ENCODE measurements around the gene ROS1. TPM values are rescaled to one million over a fixed set of nuclear protein-coding genes. Genes with fewer than 3 reads are reported as not detected.

Gene ROS1
- total and polyA plus RNA-seq, 10 of the 15 experiments (the other 5 are each of a cell fraction or from before 2014, with no cell fraction given), result under 0.01 to 0.07 (median 0.03) TPM; not detected in 5

GRCh38 chr6:117309611-117310010, 116.1 kb downstream of the ROS1 start:
- ChIA-PET CTCF (no interaction called here), POLR2A (no interaction called here), RAD21 (ENCODE audit: unreplicated experiment) (no interaction called here), SMC1A (ENCODE audit: uncharacterized antibody, unreplicated experiment) (no interaction called here)
- Histone ChIP-seq H3K9me3 (replicated peaks; ENCODE audit: control insufficient read depth, insufficient read depth, low read length) (no peaks in the 10 kb centered on the region), H4K20me1 (ENCODE audit: control insufficient read depth, insufficient read depth) (no peaks in the 10 kb centered on the region; the same call in 1 of the 2 replicates), H3K36me3 (ENCODE audit: control insufficient read depth in 2 of 2, insufficient read depth in 2 of 2, low read length in 1 of 2) (no peaks in the 10 kb centered on the region), H3K27ac (ENCODE audit: control insufficient read depth, insufficient read depth) (no peak overlapping the region), H3K79me2 (ENCODE audit: control insufficient read depth, insufficient read depth, low read length) (no peaks in the 10 kb centered on the region), H3K9ac (ENCODE audit: control insufficient read depth, insufficient read depth, low read length) (no peak overlapping the region), H3K27me3 (replicated peaks in 1 of 2; ENCODE audit: control insufficient read depth in 2 of 2, insufficient read depth in 2 of 2, low read length in 1 of 2) (no peaks in the 10 kb centered on the region), H3K4me2 (ENCODE audit: control insufficient read depth, insufficient read depth) (no peak overlapping the region), H3K4me3 (no peak overlapping the region), H3K4me1 (ENCODE audit: control insufficient read depth, insufficient read depth, low read length) (no peaks in the 10 kb centered on the region), H2AFZ (ENCODE audit: control insufficient read depth, low read depth, low read length) (no peak overlapping the region)
- DNase-seq (ENCODE audit: low read depth, low spot score) (no peak), FAIRE-seq (no peak), ATAC-seq (no peak)
- in situ Hi-C loops (cut with MboI) (loop anchor here (10.0 kb wide), 1 partner anchor 335 kb away; no protein-coding TSS in a partner anchor), intact Hi-C loops (cut with micrococcal nuclease; ENCODE audit: unreplicated experiment) (no loop called here)
- no TSS peak for BruUV-seq (replicated peaks)
- TF ChIP-seq NFIC (IDR thresholded peaks at IDR 0.05; ENCODE audit: low read depth, low read length) (no peak), SMAD5 (IDR thresholded peaks at IDR 0.05; ENCODE audit: low read depth) (no peak), CEBPB (IDR thresholded peaks at IDR 0.05; ENCODE audit: borderline replicate concordance in 1 of 2, low read depth in 2 of 2, low read length in 2 of 2) (no peak), MEF2B (IDR thresholded peaks at IDR 0.05; ENCODE audit: partially characterized antibody, poor library complexity, severe bottlenecking) (no peak), CBX3 (IDR thresholded peaks at IDR 0.05; ENCODE audit: borderline replicate concordance, low read depth) (no peak), TCF3 (IDR thresholded peaks at IDR 0.05; ENCODE audit: borderline replicate concordance, insufficient read depth, low read depth, low read length) (no peak)

GRCh38 chr6:117309069-117309468, 116.7 kb downstream of the ROS1 start:
- ChIA-PET POLR2A (no interaction called here), CTCF (no interaction called here), RAD21 (ENCODE audit: unreplicated experiment) (no interaction called here), SMC1A (ENCODE audit: uncharacterized antibody, unreplicated experiment) (no interaction called here)
- no peak overlapping the region for H3K4me3 ChIP-seq
- H4K20me1 ChIP-seq (ENCODE audit: control insufficient read depth, insufficient read depth), result no peaks in the 10 kb centered on the region; the same call in 1 of the 2 replicates
- no peaks in the 10 kb centered on the region for H3K79me2 ChIP-seq (ENCODE audit: control insufficient read depth, insufficient read depth, low read length)
- no peak for ATAC-seq
- in situ Hi-C loops (cut with MboI) (no loop called here), intact Hi-C loops (cut with micrococcal nuclease; ENCODE audit: unreplicated experiment) (no loop called here)
- no peaks in the 10 kb centered on the region for H3K27me3 ChIP-seq (replicated peaks in 1 of 2; ENCODE audit: control insufficient read depth in 2 of 2, insufficient read depth in 2 of 2, low read length in 1 of 2)
- H3K4me2 ChIP-seq (ENCODE audit: control insufficient read depth, insufficient read depth), result no peak overlapping the region
- H3K4me1 ChIP-seq (ENCODE audit: control insufficient read depth, insufficient read depth, low read length), result no peaks in the 10 kb centered on the region
- H3K36me3 ChIP-seq (ENCODE audit: control insufficient read depth in 2 of 2, insufficient read depth in 2 of 2, low read length in 1 of 2), result no peaks in the 10 kb centered on the region
- BruUV-seq (replicated peaks), result no TSS peak
- no peaks in the 10 kb centered on the region for H3K9me3 ChIP-seq (replicated peaks; ENCODE audit: control insufficient read depth, insufficient read depth, low read length)
- no peak for DNase-seq (ENCODE audit: low read depth, low spot score)
- WGBS (ENCODE audit: insufficient coverage, insufficient replicate concordance, low lambda C conversion rate, missing lambda C conversion rate), result 12% methylated on average over 3 of the region's 3 CpGs
- FAIRE-seq, result no peak
- no peak overlapping the region for H3K27ac ChIP-seq (ENCODE audit: control insufficient read depth, insufficient read depth)
- H2AFZ ChIP-seq (ENCODE audit: control insufficient read depth, low read depth, low read length), result no peak overlapping the region
- no peak overlapping the region for H3K9ac ChIP-seq (ENCODE audit: control insufficient read depth, insufficient read depth, low read length)
- no peak for TF ChIP-seq BMI1 (IDR thresholded peaks at IDR 0.05; ENCODE audit: borderline replicate concordance)
- TF ChIP-seq SIX5 (IDR thresholded peaks at IDR 0.05; ENCODE audit: low read depth, low read length, severe bottlenecking), result no peak
- no peak for TF ChIP-seq TBL1XR1 (IDR thresholded peaks at IDR 0.05; ENCODE audit: low read depth, low read length)
- no peak for TF ChIP-seq HDAC2 (IDR thresholded peaks at IDR 0.05)
- TF ChIP-seq BRCA1 (IDR thresholded peaks at IDR 0.05; ENCODE audit: low read depth, low read length), result no peak
- TF ChIP-seq ELK1 (IDR thresholded peaks at IDR 0.05; ENCODE audit: low read depth, low read length), result no peak
- TF ChIP-seq KDM1A (IDR thresholded peaks at IDR 0.05; ENCODE audit: borderline replicate concordance), result no peak
- TF ChIP-seq NFIC (IDR thresholded peaks at IDR 0.05; ENCODE audit: low read depth, low read length), result no peak
- no peak for TF ChIP-seq SP1 (IDR thresholded peaks at IDR 0.05; ENCODE audit: low read depth, low read length)
- no peak for TF ChIP-seq HCFC1 (IDR thresholded peaks at IDR 0.05; ENCODE audit: low read length)
- TF ChIP-seq KLF5 (IDR thresholded peaks at IDR 0.05; ENCODE audit: partially characterized antibody), result no peak
- TF ChIP-seq HSF1 (IDR thresholded peaks at IDR 0.05; ENCODE audit: low read depth, low read length), result no peak

Data from GM12878 (cell line).